Calu3 (cell line): ENCODE data around the gene THAP6. TPM values are rescaled to one million over a fixed set of nuclear protein-coding genes. Genes with fewer than 3 reads are reported as not detected.
"Not testable (repeated sequence)": the region's sequence is repeated elsewhere in the genome, so short reads cannot be mapped to it uniquely, and the experiment has no call there.

ENCODE experiments used
- BruUV-seq: library from RNA; stranded (reverse); fragments of 400-500 nt; replicated peaks from 2 replicates; lab custom pipeline; 2021; lab: Mats Ljungman, UMichigan
- CTCF ChIA-PET: fragments of 300-600 bp; sonication (Branson Sonifier 250); formaldehyde crosslinking; loops from one replicate; lab custom pipeline; 2022; ENCODE audit warnings: antibody characterized with exemption; lab: Charles Lee
- DNase-seq: peaks from one replicate; pipeline ENCODE4 v3.0.0; 2022
- H3K27ac Mint-ChIP-seq: one replicate; pipeline ENCODE4 v1.8.0; 2022; ENCODE audit warnings: mixed read lengths; ENCODE audit not compliant: unreplicated experiment
- H3K27me3 Mint-ChIP-seq: one replicate; pipeline ENCODE4 v1.8.0; 2022; ENCODE audit warnings: mixed read lengths; ENCODE audit not compliant: unreplicated experiment
- H3K36me3 Mint-ChIP-seq: one replicate; pipeline ENCODE4 v1.8.0; 2022; ENCODE audit warnings: mild to moderate bottlenecking, moderate library complexity, mixed read lengths; ENCODE audit not compliant: insufficient read depth, unreplicated experiment
- H3K4me1 Mint-ChIP-seq: one replicate; pipeline ENCODE4 v1.8.0; 2022; ENCODE audit warnings: mild to moderate bottlenecking, low read depth, mixed read lengths; ENCODE audit not compliant: unreplicated experiment
- H3K4me3 Mint-ChIP-seq: one replicate; pipeline ENCODE4 v1.8.0; 2022; ENCODE audit warnings: mild to moderate bottlenecking, low read depth, moderate library complexity, mixed read lengths; ENCODE audit not compliant: unreplicated experiment
- H3K9me3 Mint-ChIP-seq: one replicate; pipeline ENCODE4 v1.8.0; 2022; ENCODE audit warnings: low read depth, mixed read lengths; ENCODE audit not compliant: unreplicated experiment
- intact Hi-C: fragments of 100-400 bp; cut with micrococcal nuclease; formaldehyde crosslinking; loops from one replicate; pipeline ENCODE4 v1.10.0; 2022; ENCODE audit not compliant: unreplicated experiment
- total RNA-seq: library from RNA; stranded (reverse); gene quantifications from 2 replicates; pipeline ENCODE4 v1.2.3, GENCODE V29; 2022
- TF ChIP-seq, protein P1 (sequence below): fragments of 200-600 bp; IDR thresholded peaks from one replicate; pipeline ENCODE4 v1.8.0; 2022; ENCODE audit warnings: antibody characterized with exemption; ENCODE audit not compliant: unreplicated experiment

THAP6 gene
- total RNA-seq, 1 experiment from 2014 or later, result 10.9 TPM

DNA sequence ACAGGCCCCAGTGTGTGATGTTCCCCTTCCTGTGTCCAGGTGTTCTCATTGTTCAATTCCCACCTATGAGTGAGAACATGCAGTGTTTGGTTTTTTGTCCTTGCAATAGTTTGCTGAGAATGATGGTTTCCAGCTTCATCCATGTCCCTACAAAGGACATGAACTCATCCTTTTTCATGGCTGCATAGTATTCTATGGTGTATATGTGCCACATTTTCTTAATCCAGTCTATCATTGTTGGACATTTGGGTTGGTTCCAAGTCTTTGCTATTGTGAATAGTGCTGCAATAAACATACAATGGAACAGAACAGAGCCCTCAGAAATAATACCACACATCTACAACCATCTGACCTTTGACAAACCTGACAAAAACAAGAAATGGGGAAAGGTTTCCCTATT is 19.7 kb downstream of the THAP6 start:
- H3K36me3 Mint-ChIP-seq, result peaks cover 13% of the 10 kb centered on the region
- BruUV-seq, H3K9me3 Mint-ChIP-seq, H3K4me1 Mint-ChIP-seq, CTCF ChIA-PET, intact Hi-C loops, DNase-seq, H3K27me3 Mint-ChIP-seq, H3K4me3 Mint-ChIP-seq, H3K27ac Mint-ChIP-seq: not testable (repeated sequence)

GRCh38 chr4:75537308-75537707 is 23.0 kb downstream of the THAP6 start:
- H3K27me3 Mint-ChIP-seq, CTCF ChIA-PET, H3K27ac Mint-ChIP-seq, H3K36me3 Mint-ChIP-seq, H3K4me1 Mint-ChIP-seq, intact Hi-C loops, BruUV-seq, H3K4me3 Mint-ChIP-seq, H3K9me3 Mint-ChIP-seq, DNase-seq: not testable (repeated sequence)

GRCh38 chr4:75542824-75543223 is 28.6 kb downstream of the THAP6 start:
- TF ChIP-seq, protein P1, sequence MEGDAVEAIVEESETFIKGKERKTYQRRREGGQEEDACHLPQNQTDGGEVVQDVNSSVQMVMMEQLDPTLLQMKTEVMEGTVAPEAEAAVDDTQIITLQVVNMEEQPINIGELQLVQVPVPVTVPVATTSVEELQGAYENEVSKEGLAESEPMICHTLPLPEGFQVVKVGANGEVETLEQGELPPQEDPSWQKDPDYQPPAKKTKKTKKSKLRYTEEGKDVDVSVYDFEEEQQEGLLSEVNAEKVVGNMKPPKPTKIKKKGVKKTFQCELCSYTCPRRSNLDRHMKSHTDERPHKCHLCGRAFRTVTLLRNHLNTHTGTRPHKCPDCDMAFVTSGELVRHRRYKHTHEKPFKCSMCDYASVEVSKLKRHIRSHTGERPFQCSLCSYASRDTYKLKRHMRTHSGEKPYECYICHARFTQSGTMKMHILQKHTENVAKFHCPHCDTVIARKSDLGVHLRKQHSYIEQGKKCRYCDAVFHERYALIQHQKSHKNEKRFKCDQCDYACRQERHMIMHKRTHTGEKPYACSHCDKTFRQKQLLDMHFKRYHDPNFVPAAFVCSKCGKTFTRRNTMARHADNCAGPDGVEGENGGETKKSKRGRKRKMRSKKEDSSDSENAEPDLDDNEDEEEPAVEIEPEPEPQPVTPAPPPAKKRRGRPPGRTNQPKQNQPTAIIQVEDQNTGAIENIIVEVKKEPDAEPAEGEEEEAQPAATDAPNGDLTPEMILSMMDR, result no peak
- H3K27me3 Mint-ChIP-seq, result no peaks in the 10 kb centered on the region
- intact Hi-C loops, result no loop called here
- H3K9me3 Mint-ChIP-seq, result no peaks in the 10 kb centered on the region
- CTCF ChIA-PET, result interaction anchor here (1.0 kb wide), 1 partner anchor 13 kb away, joined by 3 read pairs; the partner anchor contains the start of gene ODAPH
- BruUV-seq, result no TSS peak
- H3K36me3 Mint-ChIP-seq, result no peaks in the 10 kb centered on the region
- no peak overlapping the region for H3K4me3 Mint-ChIP-seq
- H3K4me1 Mint-ChIP-seq, result no peaks in the 10 kb centered on the region
- no peak overlapping the region for H3K27ac Mint-ChIP-seq
- DNase-seq, result no peak

- intact Hi-C loops, H3K9me3 Mint-ChIP-seq, CTCF ChIA-PET, BruUV-seq, H3K4me3 Mint-ChIP-seq, DNase-seq, H3K27me3 Mint-ChIP-seq, H3K4me1 Mint-ChIP-seq, H3K36me3 Mint-ChIP-seq, H3K27ac Mint-ChIP-seq: not testable (repeated sequence)
Observed at GRCh38 chr4:75544220-75544619, 29.9 kb downstream of the THAP6 start.

DNA sequence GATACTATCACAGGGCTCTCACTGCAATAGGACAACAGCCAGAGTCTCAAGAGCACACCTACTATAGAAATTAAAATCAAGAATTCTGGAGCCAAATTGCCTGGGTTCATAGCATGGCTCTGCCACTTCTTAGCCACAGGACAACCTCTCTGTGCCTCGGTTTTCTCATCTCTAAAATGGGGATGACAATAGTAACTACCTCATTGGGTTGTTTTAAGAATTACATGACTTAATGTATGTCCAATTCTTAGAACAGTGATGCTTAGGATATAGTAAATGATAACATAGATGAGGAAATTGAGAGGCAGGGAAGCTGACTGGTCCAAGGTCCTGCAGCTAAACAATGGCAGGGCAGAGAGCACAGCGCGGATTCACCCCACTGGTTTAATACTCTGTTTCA is 30.6 kb downstream of the THAP6 start:
- no peaks in the 10 kb centered on the region for H3K27me3 Mint-ChIP-seq
- no peaks in the 10 kb centered on the region for H3K36me3 Mint-ChIP-seq
- no peak for DNase-seq
- no TSS peak for BruUV-seq
- H3K27ac Mint-ChIP-seq, result no peak overlapping the region
- H3K4me3 Mint-ChIP-seq, result no peak overlapping the region
- intact Hi-C loops, result no loop called here
- no peaks in the 10 kb centered on the region for H3K9me3 Mint-ChIP-seq
- CTCF ChIA-PET, result no interaction called here
- TF ChIP-seq, protein P1, result no peak
- H3K4me1 Mint-ChIP-seq, result peaks cover 10% of the 10 kb centered on the region

GRCh38 chr4:75545526-75545925 is 31.3 kb downstream of the THAP6 start:
- intact Hi-C loops, result no loop called here
- TF ChIP-seq, protein P1, result no peak
- Mint-ChIP-seq H3K9me3 (no peaks in the 10 kb centered on the region), H3K36me3 (no peaks in the 10 kb centered on the region), H3K4me3 (no peak overlapping the region), H3K4me1 (peaks cover 10% of the 10 kb centered on the region), H3K27me3 (no peaks in the 10 kb centered on the region), H3K27ac (no peak overlapping the region)
- CTCF ChIA-PET, result no interaction called here
- DNase-seq, result no peak
- BruUV-seq, result no TSS peak
